NB4 (cell line): ENCODE data around the gene TFAP2A.

ENCODE experiments used
- DNase-seq: peaks from one replicate; pipeline ENCODE4 v3.0.0; 2010; ENCODE audit warnings: low read depth
- H3K4me3 ChIP-seq: one replicate; pipeline ENCODE4 v1.5.1; 2011; ENCODE audit warnings: mild to moderate bottlenecking, low read depth, low read length, moderate library complexity
- MYC ChIP-seq: IDR thresholded peaks from 2 replicates; pipeline ENCODE4 v1.6.1; 2011; ENCODE audit warnings: low read depth, low read length
- POLR2A ChIP-seq: IDR thresholded peaks from 2 replicates; pipeline ENCODE4 v1.6.1; 2011; ENCODE audit warnings: mild to moderate bottlenecking; ENCODE audit not compliant: insufficient read length; ENCODE audit errors: extremely low read depth
- TF ChIP-seq, protein P1 (sequence below): IDR thresholded peaks from 2 replicates; pipeline ENCODE4 v1.6.1; 2011; ENCODE audit warnings: low read depth, low read length
- TF ChIP-seq, protein P2 (sequence below): IDR thresholded peaks from one replicate; pipeline ENCODE4 v1.5.1; 2012; ENCODE audit warnings: low read depth, low read length

The TFAP2A gene

DNA sequence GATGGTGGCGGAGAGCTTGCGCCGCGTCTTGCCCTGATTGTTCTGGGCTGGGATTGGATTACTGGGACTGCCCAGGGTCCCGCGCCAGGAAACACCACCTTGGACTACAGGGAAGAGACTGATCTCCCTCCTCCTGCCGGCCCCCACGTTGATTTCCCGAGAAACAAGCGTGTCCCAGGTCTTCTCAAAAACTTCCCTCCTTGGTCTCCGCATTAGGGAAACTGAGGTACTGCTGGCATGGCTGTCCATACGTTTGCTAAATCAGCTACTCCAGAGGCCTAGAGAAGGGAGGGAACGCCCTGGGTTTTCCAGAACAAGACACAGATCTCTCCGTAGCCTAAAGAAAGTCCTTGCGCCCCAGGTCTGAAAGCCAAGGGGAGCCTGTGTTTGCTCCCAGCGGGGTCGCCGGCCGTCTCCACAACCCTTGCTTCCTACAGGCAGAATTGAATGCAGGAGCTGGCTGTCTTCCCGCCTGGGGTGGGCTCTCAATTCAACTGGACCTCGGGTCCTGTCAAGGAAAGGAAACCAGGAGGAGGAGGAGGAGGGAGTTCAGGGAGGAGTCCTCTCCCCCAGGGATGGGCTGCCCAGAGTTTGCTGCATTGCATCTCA, 29.2 kb downstream of the TFAP2A start:
- no peak overlapping the region for H3K4me3 ChIP-seq
- DNase-seq, result no peak
- TF ChIP-seq POLR2A, result no peak
- TF ChIP-seq MYC, result no peak
- TF ChIP-seq, protein P1, sequence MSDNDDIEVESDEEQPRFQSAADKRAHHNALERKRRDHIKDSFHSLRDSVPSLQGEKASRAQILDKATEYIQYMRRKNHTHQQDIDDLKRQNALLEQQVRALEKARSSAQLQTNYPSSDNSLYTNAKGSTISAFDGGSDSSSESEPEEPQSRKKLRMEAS, result no peak
- TF ChIP-seq, protein P2, sequence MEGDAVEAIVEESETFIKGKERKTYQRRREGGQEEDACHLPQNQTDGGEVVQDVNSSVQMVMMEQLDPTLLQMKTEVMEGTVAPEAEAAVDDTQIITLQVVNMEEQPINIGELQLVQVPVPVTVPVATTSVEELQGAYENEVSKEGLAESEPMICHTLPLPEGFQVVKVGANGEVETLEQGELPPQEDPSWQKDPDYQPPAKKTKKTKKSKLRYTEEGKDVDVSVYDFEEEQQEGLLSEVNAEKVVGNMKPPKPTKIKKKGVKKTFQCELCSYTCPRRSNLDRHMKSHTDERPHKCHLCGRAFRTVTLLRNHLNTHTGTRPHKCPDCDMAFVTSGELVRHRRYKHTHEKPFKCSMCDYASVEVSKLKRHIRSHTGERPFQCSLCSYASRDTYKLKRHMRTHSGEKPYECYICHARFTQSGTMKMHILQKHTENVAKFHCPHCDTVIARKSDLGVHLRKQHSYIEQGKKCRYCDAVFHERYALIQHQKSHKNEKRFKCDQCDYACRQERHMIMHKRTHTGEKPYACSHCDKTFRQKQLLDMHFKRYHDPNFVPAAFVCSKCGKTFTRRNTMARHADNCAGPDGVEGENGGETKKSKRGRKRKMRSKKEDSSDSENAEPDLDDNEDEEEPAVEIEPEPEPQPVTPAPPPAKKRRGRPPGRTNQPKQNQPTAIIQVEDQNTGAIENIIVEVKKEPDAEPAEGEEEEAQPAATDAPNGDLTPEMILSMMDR, result no peak

DNA sequence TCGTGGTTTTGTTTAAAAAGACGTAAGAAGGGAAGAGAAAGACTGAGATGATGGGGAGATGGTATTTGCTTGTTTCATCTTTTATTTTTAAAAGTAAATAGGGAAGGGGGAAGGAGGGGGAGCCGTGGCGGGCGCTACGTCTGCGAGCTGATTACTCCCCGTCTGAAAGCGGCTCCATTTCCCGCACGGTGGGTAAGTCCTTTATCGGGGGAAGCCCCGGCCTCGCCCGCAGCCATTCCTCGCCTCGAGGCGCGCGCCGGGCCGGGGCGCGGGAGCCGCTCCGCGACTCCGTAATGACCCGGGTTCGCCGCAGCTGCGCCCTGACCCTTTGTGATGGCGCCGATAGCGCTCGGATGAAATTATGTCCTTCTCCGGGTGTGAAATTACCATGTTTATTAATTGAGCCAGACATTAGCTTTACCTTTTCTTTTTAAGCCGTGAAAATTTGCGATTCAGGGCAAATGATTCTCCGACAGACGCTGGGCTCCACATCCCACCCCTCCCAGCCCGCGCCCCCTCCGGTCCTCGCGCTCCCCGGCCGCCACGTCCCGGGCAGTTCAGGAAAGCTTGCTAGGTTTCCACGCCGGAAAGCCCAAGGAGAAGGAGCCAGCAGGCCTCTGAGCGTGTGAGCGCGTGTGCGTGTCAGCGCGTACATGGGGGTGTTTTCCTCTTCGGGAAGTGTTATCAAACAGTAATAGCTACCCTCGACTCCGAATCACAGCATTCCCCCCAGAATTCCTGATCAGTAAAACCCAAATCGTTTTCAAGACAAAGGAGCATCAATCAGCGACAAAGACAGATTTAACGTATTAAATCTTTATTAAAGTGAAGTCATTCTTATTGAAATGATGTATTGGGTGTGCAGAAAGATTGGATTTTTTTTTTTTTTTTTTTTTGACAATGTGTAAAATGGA, 30.0 kb downstream of the TFAP2A start:
- no peak for DNase-seq
- TF ChIP-seq, protein P2, result no peak
- TF ChIP-seq POLR2A (no peak), MYC (no peak)
- TF ChIP-seq, protein P1, result no peak
- no peak overlapping the region for H3K4me3 ChIP-seq

DNA sequence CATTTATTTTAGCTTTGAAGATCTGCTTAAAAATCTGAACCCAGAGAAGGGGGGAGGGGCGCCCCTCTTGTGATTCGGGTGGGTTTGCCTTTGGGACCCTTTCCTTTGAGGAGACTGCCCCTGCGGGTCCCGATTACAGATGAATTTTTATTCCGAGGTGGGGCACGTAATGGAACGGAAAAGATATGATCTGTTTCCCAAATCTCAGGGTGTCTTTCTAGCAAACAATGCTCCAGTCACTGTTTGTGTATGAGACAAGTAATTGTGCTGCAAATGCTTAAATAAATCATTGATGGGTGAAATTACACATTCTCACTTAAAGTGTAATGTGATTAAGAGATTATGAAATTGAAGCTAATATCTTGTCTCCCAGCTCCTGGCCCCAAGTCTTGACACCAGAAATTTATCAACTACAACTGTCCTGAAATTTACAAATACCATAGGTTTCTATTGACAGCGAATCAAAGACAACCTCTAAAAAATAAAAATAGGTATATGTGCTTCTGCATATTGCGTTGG, 30.7 kb downstream of the TFAP2A start:
- DNase-seq, result no peak
- H3K4me3 ChIP-seq, result no peak overlapping the region
- TF ChIP-seq, protein P2, result no peak
- TF ChIP-seq MYC (no peak), POLR2A (no peak)
- TF ChIP-seq, protein P1, result no peak

DNA sequence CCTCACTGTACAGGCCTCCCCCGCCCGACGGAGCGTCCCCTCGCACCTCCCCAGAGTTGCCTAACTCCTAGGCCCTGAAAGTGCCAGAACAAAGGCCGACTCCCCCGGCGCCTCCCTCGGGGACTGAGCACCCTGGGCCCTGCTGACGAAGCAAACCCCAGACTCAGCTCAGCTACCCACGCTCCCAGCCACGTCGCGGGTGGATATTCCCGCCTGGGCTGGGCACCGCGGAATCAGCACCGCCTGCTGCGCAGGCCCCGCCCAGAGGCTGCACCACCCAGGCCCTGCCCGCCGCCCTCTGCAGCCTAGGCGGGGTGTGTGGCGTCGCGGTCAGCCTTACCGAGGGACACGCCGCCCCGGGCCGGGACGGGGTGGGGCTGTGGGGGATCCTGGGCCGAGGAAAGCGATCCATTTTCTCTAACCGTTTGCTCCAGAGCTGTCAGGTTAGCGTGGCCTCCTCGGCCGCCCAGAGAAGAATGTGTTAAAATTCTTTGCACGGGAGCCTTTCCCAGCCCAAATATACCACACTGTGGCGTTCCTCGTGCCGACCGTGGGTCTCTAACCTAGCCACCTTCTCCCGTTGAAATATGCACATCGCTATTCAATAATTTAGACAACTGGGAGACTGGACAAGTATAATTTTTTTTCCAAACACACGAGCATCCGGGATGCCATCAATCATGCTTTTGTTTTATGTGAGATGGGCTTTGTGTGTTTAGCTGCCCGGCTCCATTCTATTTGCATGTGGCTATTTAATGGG, 31.4 kb downstream of the TFAP2A start:
- DNase-seq, result peak; percentile 65
- no peak overlapping the region for H3K4me3 ChIP-seq
- TF ChIP-seq, protein P1, result no peak
- TF ChIP-seq MYC (no peak), POLR2A (no peak)
- TF ChIP-seq, protein P2, result no peak

DNA sequence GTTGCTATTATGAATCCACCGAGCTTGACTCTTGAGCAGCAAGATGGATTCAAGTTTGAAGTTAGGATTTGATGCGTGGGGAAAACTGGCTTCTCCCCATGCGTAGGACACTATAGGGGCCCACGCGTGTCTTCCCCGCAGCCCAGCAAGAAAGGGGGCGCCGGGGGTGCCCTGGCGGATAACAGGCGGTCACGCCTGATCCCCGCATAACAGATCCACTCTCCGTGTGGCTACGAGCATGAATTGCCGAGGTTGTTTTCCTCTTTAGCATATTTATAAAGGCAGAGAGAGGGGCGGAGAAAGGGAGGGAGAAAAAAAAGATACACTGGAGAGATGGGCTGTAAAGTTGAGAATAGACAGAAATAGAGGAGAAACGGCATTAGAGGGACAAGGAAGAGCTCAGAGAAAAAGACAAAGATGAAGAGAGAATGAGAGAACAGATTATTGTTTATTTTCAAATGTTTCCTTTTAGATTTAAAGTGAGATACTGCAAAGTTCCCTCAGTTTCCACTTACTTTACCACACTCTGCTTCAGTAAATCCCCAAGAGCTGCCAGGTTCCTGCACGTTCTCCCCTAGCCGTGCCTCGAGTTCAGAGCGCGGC, 32.0 kb downstream of the TFAP2A start:
- no peak overlapping the region for H3K4me3 ChIP-seq
- DNase-seq, result no peak
- TF ChIP-seq MYC, result no peak
- TF ChIP-seq, protein P2, result no peak
- no peak for TF ChIP-seq POLR2A
- TF ChIP-seq, protein P1, result no peak
